ENCODE results near the gene POU6F2. TPM values are rescaled to one million over a fixed set of nuclear protein-coding genes. Genes with fewer than 3 reads are reported as not detected.

POU6F2 gene, protein sequence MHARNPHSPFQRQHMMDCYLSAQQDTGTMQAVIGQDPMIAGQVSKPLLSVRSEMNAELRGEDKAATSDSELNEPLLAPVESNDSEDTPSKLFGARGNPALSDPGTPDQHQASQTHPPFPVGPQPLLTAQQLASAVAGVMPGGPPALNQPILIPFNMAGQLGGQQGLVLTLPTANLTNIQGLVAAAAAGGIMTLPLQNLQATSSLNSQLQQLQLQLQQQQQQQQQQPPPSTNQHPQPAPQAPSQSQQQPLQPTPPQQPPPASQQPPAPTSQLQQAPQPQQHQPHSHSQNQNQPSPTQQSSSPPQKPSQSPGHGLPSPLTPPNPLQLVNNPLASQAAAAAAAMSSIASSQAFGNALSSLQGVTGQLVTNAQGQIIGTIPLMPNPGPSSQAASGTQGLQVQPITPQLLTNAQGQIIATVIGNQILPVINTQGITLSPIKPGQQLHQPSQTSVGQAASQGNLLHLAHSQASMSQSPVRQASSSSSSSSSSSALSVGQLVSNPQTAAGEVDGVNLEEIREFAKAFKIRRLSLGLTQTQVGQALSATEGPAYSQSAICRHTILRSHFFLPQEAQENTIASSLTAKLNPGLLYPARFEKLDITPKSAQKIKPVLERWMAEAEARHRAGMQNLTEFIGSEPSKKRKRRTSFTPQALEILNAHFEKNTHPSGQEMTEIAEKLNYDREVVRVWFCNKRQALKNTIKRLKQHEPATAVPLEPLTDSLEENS
- total RNA-seq = 0.47 and 0.53 TPM in 2 replicates
- total RNA-seq (2013) = not detected
- not detected in 2 replicates for polyA plus RNA-seq
- not detected in 2 replicates for polyA minus RNA-seq

DNA sequence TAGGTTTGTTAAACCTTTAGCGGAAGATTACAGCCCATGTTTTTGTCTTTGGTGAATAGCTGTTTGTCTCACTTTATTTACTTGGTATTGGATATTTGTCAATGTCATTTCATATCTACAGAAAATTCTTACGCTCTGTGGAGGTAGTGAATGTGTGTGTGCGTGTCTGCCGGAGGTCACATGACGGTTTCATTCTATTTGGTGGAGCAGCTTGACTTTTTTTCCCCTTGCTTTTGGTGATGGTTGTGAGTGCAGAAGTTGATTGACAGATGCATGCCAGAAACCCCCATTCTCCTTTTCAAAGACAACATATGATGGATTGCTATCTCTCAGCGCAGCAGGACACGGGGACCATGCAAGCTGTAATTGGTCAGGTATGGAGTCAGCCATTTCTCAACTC, at the start of gene POU6F2:
POU6F2 (plus strand) TSS at position 225 of the 400 bp plus-strand sequence; CDS start at position 270, 45 bp downstream.
- ChIA-PET CTCF (no interaction called here), POLR2A (no interaction called here)
- Mint-ChIP-seq H3K4me1 (no peaks in the 10 kb centered on the region), H3K4me3 (no peak within 1 kb of the TSS), H3K27ac (no peak within 1 kb of the TSS), H3K27me3 (peaks cover 52% of the 10 kb centered on the region), H3K9me3 (ENCODE audit: insufficient read depth) (no peaks in the 10 kb centered on the region)
- no peaks in the 10 kb centered on the region for H3K79me2 ChIP-seq (ENCODE audit: control insufficient read depth, insufficient read depth, low read length)
- DNase-seq (no peak), ATAC-seq (ENCODE audit: low read depth) (no peak)
- 100% methylated on average over 2 of the region's 7 CpGs for WGBS (ENCODE audit: insufficient coverage)
- no peaks in the 10 kb centered on the region for H3K36me3 ChIP-seq (replicated peaks in 1 of 2; ENCODE audit: control extremely low read depth in 1 of 2, control insufficient read depth in 1 of 2, extremely low read depth in 1 of 2, insufficient read depth in 2 of 2, low read length in 1 of 2)
- H3K9me3 ChIP-seq (ENCODE audit: control extremely low read depth in 1 of 3, control insufficient read depth in 2 of 3, insufficient read depth in 1 of 3, low read length in 2 of 3) = peaks cover 0 to 1% (median 0%) of the 10 kb centered on the region in 3 donors
- no peak within 1 kb of the TSS for H2AFZ ChIP-seq (ENCODE audit: insufficient read depth, low read depth, low read length, poor library complexity, severe bottlenecking)
- H3K4me2 ChIP-seq (replicated peaks; ENCODE audit: low read depth, low read length, poor library complexity, severe bottlenecking) = no peak within 1 kb of the TSS
- H3K27me3 ChIP-seq (replicated peaks in 1 of 4; ENCODE audit: control extremely low read depth in 1 of 4, control insufficient read depth in 3 of 4, insufficient read depth in 4 of 4, low read length in 3 of 4) = peaks cover 0 to 29% (median 9%) of the 10 kb centered on the region in 4 experiments
- no peaks in the 10 kb centered on the region for H4K20me1 ChIP-seq (ENCODE audit: control insufficient read depth, insufficient read depth, low read length, poor library complexity, severe bottlenecking)
- intact Hi-C loops (cut with micrococcal nuclease) = no loop called here
- TF ChIP-seq, protein P1, sequence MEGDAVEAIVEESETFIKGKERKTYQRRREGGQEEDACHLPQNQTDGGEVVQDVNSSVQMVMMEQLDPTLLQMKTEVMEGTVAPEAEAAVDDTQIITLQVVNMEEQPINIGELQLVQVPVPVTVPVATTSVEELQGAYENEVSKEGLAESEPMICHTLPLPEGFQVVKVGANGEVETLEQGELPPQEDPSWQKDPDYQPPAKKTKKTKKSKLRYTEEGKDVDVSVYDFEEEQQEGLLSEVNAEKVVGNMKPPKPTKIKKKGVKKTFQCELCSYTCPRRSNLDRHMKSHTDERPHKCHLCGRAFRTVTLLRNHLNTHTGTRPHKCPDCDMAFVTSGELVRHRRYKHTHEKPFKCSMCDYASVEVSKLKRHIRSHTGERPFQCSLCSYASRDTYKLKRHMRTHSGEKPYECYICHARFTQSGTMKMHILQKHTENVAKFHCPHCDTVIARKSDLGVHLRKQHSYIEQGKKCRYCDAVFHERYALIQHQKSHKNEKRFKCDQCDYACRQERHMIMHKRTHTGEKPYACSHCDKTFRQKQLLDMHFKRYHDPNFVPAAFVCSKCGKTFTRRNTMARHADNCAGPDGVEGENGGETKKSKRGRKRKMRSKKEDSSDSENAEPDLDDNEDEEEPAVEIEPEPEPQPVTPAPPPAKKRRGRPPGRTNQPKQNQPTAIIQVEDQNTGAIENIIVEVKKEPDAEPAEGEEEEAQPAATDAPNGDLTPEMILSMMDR (IDR thresholded peaks at IDR 0.05) = no peak
- no peak for TF ChIP-seq EZH2 (IDR thresholded peaks at IDR 0.05; ENCODE audit: borderline replicate concordance, insufficient read depth, low read depth, low read length, poor library complexity, severe bottlenecking)
- no peak within 1 kb of the TSS for H3K27ac ChIP-seq (ENCODE audit: low read length in 2 of 2)
- H3K9ac ChIP-seq (ENCODE audit: low read length) = no peak within 1 kb of the TSS
- H3K4me1 ChIP-seq (ENCODE audit: control insufficient read depth in 2 of 2, insufficient read depth in 2 of 2, low read length in 2 of 2) = peaks cover 0 to 3% of the 10 kb centered on the region in 2 donors
- no peak within 1 kb of the TSS for H3K4me3 ChIP-seq (ENCODE audit: control extremely low read depth in 1 of 5, extremely low read depth in 1 of 5, insufficient read depth in 1 of 5, low read depth in 2 of 5, low read length in 4 of 5)

DNA sequence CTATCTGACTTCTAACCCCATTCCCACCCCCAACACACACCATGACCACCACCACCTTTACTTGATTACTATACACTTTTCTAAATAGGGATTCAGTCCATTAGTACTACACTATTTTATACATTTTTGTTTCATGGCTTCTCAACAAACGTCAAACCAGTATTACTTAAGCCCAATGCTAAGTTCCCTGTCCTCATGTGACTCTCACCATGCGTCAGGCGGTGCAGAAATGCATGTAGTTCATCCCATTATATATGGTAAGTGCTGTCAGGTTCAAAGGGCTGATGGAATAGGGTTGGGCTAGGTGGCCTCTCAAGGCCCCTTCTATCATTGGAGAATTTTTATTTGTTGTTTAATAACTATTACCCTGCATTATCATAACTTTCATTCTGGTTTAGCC, 49.2 kb upstream of the POU6F2 start:
- no peak overlapping the region for H3K4me3 Mint-ChIP-seq
- Histone ChIP-seq H4K20me1 (ENCODE audit: control insufficient read depth, insufficient read depth, low read length, poor library complexity, severe bottlenecking) (no peaks in the 10 kb centered on the region), H3K27me3 (replicated peaks in 1 of 4; ENCODE audit: control extremely low read depth in 1 of 4, control insufficient read depth in 3 of 4, insufficient read depth in 4 of 4, low read length in 3 of 4) (no peaks in the 10 kb centered on the region), H3K27ac (ENCODE audit: low read length in 2 of 2) (no peak overlapping the region), H3K4me2 (replicated peaks; ENCODE audit: low read depth, low read length, poor library complexity, severe bottlenecking) (no peak overlapping the region), H3K9ac (ENCODE audit: low read length) (no peak overlapping the region), H3K79me2 (ENCODE audit: control insufficient read depth, insufficient read depth, low read length) (no peaks in the 10 kb centered on the region), H3K36me3 (replicated peaks in 1 of 2; ENCODE audit: control extremely low read depth in 1 of 2, control insufficient read depth in 1 of 2, extremely low read depth in 1 of 2, insufficient read depth in 2 of 2, low read length in 1 of 2) (no peaks in the 10 kb centered on the region), H2AFZ (ENCODE audit: insufficient read depth, low read depth, low read length, poor library complexity, severe bottlenecking) (no peak overlapping the region), H3K4me1 (ENCODE audit: control insufficient read depth in 2 of 2, insufficient read depth in 2 of 2, low read length in 2 of 2) (no peaks in the 10 kb centered on the region), H3K9me3 (ENCODE audit: control extremely low read depth in 1 of 3, control insufficient read depth in 2 of 3, insufficient read depth in 1 of 3, low read length in 2 of 3) (no peaks in the 10 kb centered on the region), H3K4me3 (ENCODE audit: control extremely low read depth in 1 of 5, extremely low read depth in 1 of 5, insufficient read depth in 1 of 5, low read depth in 2 of 5, low read length in 4 of 5) (no peak overlapping the region)
- POLR2A ChIA-PET = no interaction called here
- ATAC-seq (ENCODE audit: low read depth) (no peak), DNase-seq (no peak)
- H3K27ac Mint-ChIP-seq = no peak overlapping the region
- no peak for TF ChIP-seq EZH2 (IDR thresholded peaks at IDR 0.05; ENCODE audit: borderline replicate concordance, insufficient read depth, low read depth, low read length, poor library complexity, severe bottlenecking)
- TF ChIP-seq, protein P1 (IDR thresholded peaks at IDR 0.05) = no peak
- CTCF ChIA-PET = no interaction called here
- intact Hi-C loops (cut with micrococcal nuclease) = no loop called here
- peaks cover 6% of the 10 kb centered on the region for H3K27me3 Mint-ChIP-seq
- peaks cover 2% of the 10 kb centered on the region for H3K4me1 Mint-ChIP-seq
- no peaks in the 10 kb centered on the region for H3K9me3 Mint-ChIP-seq (ENCODE audit: insufficient read depth)
- WGBS (ENCODE audit: insufficient coverage) = no CpG with 5 or more reads among the region's 3 CpGs
